Small intestine (tissue), 7 donors: ENCODE results near the gene PSG2. TPM values are rescaled to one million over a fixed set of nuclear protein-coding genes. Genes with fewer than 3 reads are reported as not detected.
"Not testable (repeated sequence)": the region's sequence is repeated elsewhere in the genome, so short reads cannot be mapped to it uniquely, and the experiment has no call there.

Experiments used
- DNase-seq, 2 donors: peaks; one replicate each; pipeline versions ENCODE4 v3.0.0 to v3.0.0-alpha.2; 2013
- FAIRE-seq: peaks from 2 replicates; lab custom pipeline; 2012; peaks lifted over from hg19 to GRCh38; lab: Jason Lieb, UNC
- H3K27ac ChIP-seq, 3 donors: one replicate each; pipeline ENCODE4 v1.5.1; 2013; ENCODE audit warnings: low read length in 2 of 3, mild to moderate bottlenecking in 2 of 3, control low read depth in 1 of 3, inconsistent platforms in 1 of 3, low read depth in 1 of 3, moderate library complexity in 1 of 3
- H3K27me3 ChIP-seq, 3 donors: one replicate each; pipeline ENCODE4 v1.6.1; 2013; ENCODE audit warnings: low read length in 3 of 3, inconsistent platforms in 1 of 3; ENCODE audit not compliant: control insufficient read depth in 3 of 3, insufficient read depth in 3 of 3
- H3K36me3 ChIP-seq, 3 donors: one replicate each; pipeline ENCODE4 v1.6.1; 2013; ENCODE audit warnings: low read length in 3 of 3, inconsistent platforms in 1 of 3, low read depth in 1 of 3, mild to moderate bottlenecking in 1 of 3, moderate library complexity in 1 of 3; ENCODE audit not compliant: control insufficient read depth in 3 of 3, insufficient read depth in 2 of 3
- H3K4me1 ChIP-seq, 3 donors: one replicate each; pipeline ENCODE4 v1.6.1; 2013; ENCODE audit warnings: low read length in 2 of 3, inconsistent platforms in 1 of 3, low read depth in 1 of 3, mild to moderate bottlenecking in 1 of 3, moderate library complexity in 1 of 3; ENCODE audit not compliant: control insufficient read depth in 3 of 3, insufficient read depth in 2 of 3
- H3K4me3 ChIP-seq, 3 donors: one replicate each; pipeline ENCODE4 v1.5.1; 2013; ENCODE audit warnings: low read length in 3 of 3, control low read depth in 1 of 3, inconsistent platforms in 1 of 3, low read depth in 1 of 3, mild to moderate bottlenecking in 1 of 3, moderate library complexity in 1 of 3
- H3K9me3 ChIP-seq, 2 donors: one replicate each; pipeline ENCODE4 v1.6.1; 2013; ENCODE audit warnings: low read depth in 1 of 2, low read length in 1 of 2; ENCODE audit not compliant: control insufficient read depth in 2 of 2, insufficient read depth in 1 of 2
- WGBS, 3 donors: extraction: QIAGEN DNeasy Blood & Tissue Kit; methylation state at CpG; one replicate each; pipeline ENCODE4 v1.1.7; 2013; 5-methylcytosine and 5-hydroxymethylcytosine counted together
- polyA plus RNA-seq, 4 donors: library from polyadenylated mRNA; stranded (reverse) in 3 of 4; unstranded in 1 of 4; fragments of 200-250 nt in 3 of 4; fragments of 120-200 nt in 1 of 4; gene quantifications; one replicate each; pipeline versions ENCODE4 v1.2.1 to v1.2.3, GENCODE V29; 2013
- donor health status: healthy with polysubstance abuse.
- donor health status: control.
- donor health status: control.
- donor health status: Bipolar disorder and iron deficiency.
- donor health status: healthy.

Gene PSG2
- polyA plus RNA-seq, 4 donors, result 0.04 to 2.2 TPM; not detected in 2

GRCh38 chr19:43087702-43088340 is 5.3 kb upstream of the PSG2 start:
- H3K4me1 ChIP-seq, FAIRE-seq, H3K27ac ChIP-seq, H3K36me3 ChIP-seq, H3K9me3 ChIP-seq, DNase-seq, H3K4me3 ChIP-seq, H3K27me3 ChIP-seq: not testable (repeated sequence)
- 56 to 64% (median 56%) methylated on average over 13 of the region's 13 CpGs for WGBS, 3 donors

- not testable (repeated sequence) for H3K4me1 ChIP-seq, H3K27me3 ChIP-seq, H3K27ac ChIP-seq, DNase-seq, H3K36me3 ChIP-seq, H3K9me3 ChIP-seq, H3K4me3 ChIP-seq, FAIRE-seq
- 73 to 75% (median 75%) methylated on average over 2 of the region's 2 CpGs for WGBS, 3 donors
Observed at GRCh38 chr19:43085796-43086530, 3.5 kb upstream of the PSG2 start.

GRCh38 chr19:43084196-43084832 is 1.8 kb upstream of the PSG2 start:
- H3K4me1 ChIP-seq, H3K4me3 ChIP-seq, H3K9me3 ChIP-seq, DNase-seq, FAIRE-seq, H3K36me3 ChIP-seq, H3K27ac ChIP-seq, H3K27me3 ChIP-seq: not testable (repeated sequence)
- WGBS, 3 donors, result 53 to 54% (median 54%) methylated on average over 9 to 12 of the region's 12 CpGs

- 93 to 95% (median 94%) methylated on average over 9 of the region's 9 CpGs for WGBS, 3 donors
- not testable (repeated sequence) for H3K9me3 ChIP-seq, H3K36me3 ChIP-seq, H3K27ac ChIP-seq, H3K4me1 ChIP-seq, FAIRE-seq, H3K27me3 ChIP-seq, H3K4me3 ChIP-seq, DNase-seq
Observed at GRCh38 chr19:43083721-43084120, 1.2 kb upstream of the PSG2 start.

- no peaks in the 10 kb centered on the region for H3K4me1 ChIP-seq
- H3K27me3 ChIP-seq, result no peaks in the 10 kb centered on the region
- H3K4me3 ChIP-seq, result no peak overlapping the region
- 80 to 90% (median 88%) methylated on average over 4 of the region's 4 CpGs for WGBS, 3 donors
- FAIRE-seq, result no peak
- DNase-seq, result no peak
- no peak overlapping the region for H3K27ac ChIP-seq
- no peaks in the 10 kb centered on the region for H3K9me3 ChIP-seq
- no peaks in the 10 kb centered on the region for H3K36me3 ChIP-seq
Observed at GRCh38 chr19:43078311-43078710, 4.2 kb downstream of the PSG2 start.

- not testable (repeated sequence) for DNase-seq, H3K27me3 ChIP-seq
- WGBS, 3 donors, result 67 to 72% (median 67%) methylated on average over 4 of the region's 4 CpGs
Observed at GRCh38 chr19:43077881-43078280, 4.6 kb downstream of the PSG2 start.

GRCh38 chr19:43062418-43062817 is 20.1 kb downstream of the PSG2 start:
- not testable (repeated sequence) for H3K4me3 ChIP-seq, H3K9me3 ChIP-seq, DNase-seq, H3K27me3 ChIP-seq, H3K27ac ChIP-seq, FAIRE-seq, H3K4me1 ChIP-seq, H3K36me3 ChIP-seq
- WGBS, 3 donors, result 65 to 73% (median 66%) methylated on average over 3 of the region's 3 CpGs

More at GRCh38 chr19:43077881-43078280, 4.6 kb downstream of the PSG2 start:
- not testable (repeated sequence) for H3K4me1 ChIP-seq, FAIRE-seq, H3K36me3 ChIP-seq, H3K4me3 ChIP-seq, H3K9me3 ChIP-seq, H3K27ac ChIP-seq

GRCh38 chr19:43061326-43061725 is 21.2 kb downstream of the PSG2 start:
- H3K36me3 ChIP-seq, FAIRE-seq, H3K4me1 ChIP-seq, H3K27me3 ChIP-seq, H3K4me3 ChIP-seq, H3K9me3 ChIP-seq, H3K27ac ChIP-seq, DNase-seq: not testable (repeated sequence)
- 65 to 74% (median 67%) methylated on average over 3 of the region's 3 CpGs for WGBS, 3 donors
